Measurements from ENCODE around the gene ANAPC15.
"Not testable (repeated sequence)": the region's sequence is repeated elsewhere in the genome, so short reads cannot be mapped to it uniquely, and the experiment has no call there.

Gene ANAPC15

GRCh38 chr11:72112143-72112977, at the start of gene ANAPC15:
TSS of gene ANAPC15 (minus strand) at chr11:72112695. CDS start at chr11:72111276, 1,419 bp downstream.
- Histone ChIP-seq H3K4me3 (ENCODE audit: low read length in 2 of 2) (peak within 1 kb of the TSS; percentile 94 to 96), H3K9ac (ENCODE audit: low read depth in 1 of 2, low read length in 2 of 2) (peak within 1 kb of the TSS; percentile 91 to 95), H3K4me1 (ENCODE audit: control insufficient read depth in 2 of 2, insufficient read depth in 2 of 2, low read length in 2 of 2) (peaks cover 8 to 14% of the 10 kb centered on the region in 2 donors), H3K27ac (ENCODE audit: low read depth in 2 of 2, low read length in 2 of 2) (peak within 1 kb of the TSS; percentile 96 to 99), H3K36me3 (ENCODE audit: control insufficient read depth in 2 of 2, insufficient read depth in 2 of 2, low read length in 2 of 2) (peaks cover 0 to 9% of the 10 kb centered on the region in 2 donors), H3K9me3 (ENCODE audit: control insufficient read depth in 2 of 2, low read length in 2 of 2) (no peaks in the 10 kb centered on the region), H3K27me3 (ENCODE audit: control insufficient read depth in 2 of 2, insufficient read depth in 2 of 2, low read length in 2 of 2) (no peaks in the 10 kb centered on the region)

GRCh38 chr11:72160319-72160718, 47.8 kb upstream of the ANAPC15 start:
- no peaks in the 10 kb centered on the region for H3K9me3 ChIP-seq (ENCODE audit: control insufficient read depth in 2 of 2, low read length in 2 of 2)
- H3K4me3 ChIP-seq (ENCODE audit: low read length in 2 of 2) = no peak overlapping the region
- no peaks in the 10 kb centered on the region for H3K4me1 ChIP-seq (ENCODE audit: control insufficient read depth in 2 of 2, insufficient read depth in 2 of 2, low read length in 2 of 2)
- H3K9ac ChIP-seq (ENCODE audit: low read depth in 1 of 2, low read length in 2 of 2) = no peak overlapping the region
- H3K27me3 ChIP-seq (ENCODE audit: control insufficient read depth in 2 of 2, insufficient read depth in 2 of 2, low read length in 2 of 2) = no peaks in the 10 kb centered on the region
- no peak overlapping the region for H3K27ac ChIP-seq (ENCODE audit: low read depth in 2 of 2, low read length in 2 of 2)
- H3K36me3 ChIP-seq (ENCODE audit: control insufficient read depth in 2 of 2, insufficient read depth in 2 of 2, low read length in 2 of 2) = no peaks in the 10 kb centered on the region

GRCh38 chr11:72157131-72157530, 44.6 kb upstream of the ANAPC15 start:
- Histone ChIP-seq H3K4me1 (ENCODE audit: control insufficient read depth in 2 of 2, insufficient read depth in 2 of 2, low read length in 2 of 2) (no peaks in the 10 kb centered on the region), H3K36me3 (ENCODE audit: control insufficient read depth in 2 of 2, insufficient read depth in 2 of 2, low read length in 2 of 2) (no peaks in the 10 kb centered on the region), H3K27ac (ENCODE audit: low read depth in 2 of 2, low read length in 2 of 2) (no peak overlapping the region), H3K9ac (ENCODE audit: low read depth in 1 of 2, low read length in 2 of 2) (no peak overlapping the region), H3K27me3 (ENCODE audit: control insufficient read depth in 2 of 2, insufficient read depth in 2 of 2, low read length in 2 of 2) (no peaks in the 10 kb centered on the region), H3K9me3 (ENCODE audit: control insufficient read depth in 2 of 2, low read length in 2 of 2) (no peaks in the 10 kb centered on the region), H3K4me3 (ENCODE audit: low read length in 2 of 2) (no peak overlapping the region)

GRCh38 chr11:72155751-72156150, 43.3 kb upstream of the ANAPC15 start:
- Histone ChIP-seq H3K9me3 (ENCODE audit: control insufficient read depth in 2 of 2, low read length in 2 of 2) (no peaks in the 10 kb centered on the region), H3K4me3 (ENCODE audit: low read length in 2 of 2) (no peak overlapping the region), H3K4me1 (ENCODE audit: control insufficient read depth in 2 of 2, insufficient read depth in 2 of 2, low read length in 2 of 2) (no peaks in the 10 kb centered on the region), H3K27me3 (ENCODE audit: control insufficient read depth in 2 of 2, insufficient read depth in 2 of 2, low read length in 2 of 2) (no peaks in the 10 kb centered on the region), H3K27ac (ENCODE audit: low read depth in 2 of 2, low read length in 2 of 2) (no peak overlapping the region), H3K36me3 (ENCODE audit: control insufficient read depth in 2 of 2, insufficient read depth in 2 of 2, low read length in 2 of 2) (no peaks in the 10 kb centered on the region), H3K9ac (ENCODE audit: low read depth in 1 of 2, low read length in 2 of 2) (no peak overlapping the region)

GRCh38 chr11:72154816-72155215, 42.3 kb upstream of the ANAPC15 start:
- no peaks in the 10 kb centered on the region for H3K36me3 ChIP-seq (ENCODE audit: control insufficient read depth in 2 of 2, insufficient read depth in 2 of 2, low read length in 2 of 2)
- H3K4me3 ChIP-seq (ENCODE audit: low read length in 2 of 2) = no peak overlapping the region
- H3K9me3 ChIP-seq (ENCODE audit: control insufficient read depth in 2 of 2, low read length in 2 of 2) = no peaks in the 10 kb centered on the region

GRCh38 chr11:72153874-72154273, 41.4 kb upstream of the ANAPC15 start:
- not testable (repeated sequence) for H3K27me3 ChIP-seq (ENCODE audit: control insufficient read depth in 2 of 2, insufficient read depth in 2 of 2, low read length in 2 of 2); H3K9me3 ChIP-seq (ENCODE audit: control insufficient read depth in 2 of 2, low read length in 2 of 2); H3K9ac ChIP-seq (ENCODE audit: low read depth in 1 of 2, low read length in 2 of 2); H3K4me1 ChIP-seq (ENCODE audit: control insufficient read depth in 2 of 2, insufficient read depth in 2 of 2, low read length in 2 of 2); H3K4me3 ChIP-seq (ENCODE audit: low read length in 2 of 2); H3K36me3 ChIP-seq (ENCODE audit: control insufficient read depth in 2 of 2, insufficient read depth in 2 of 2, low read length in 2 of 2); H3K27ac ChIP-seq (ENCODE audit: low read depth in 2 of 2, low read length in 2 of 2)

More at GRCh38 chr11:72154816-72155215, 42.3 kb upstream of the ANAPC15 start:
- H3K4me1 ChIP-seq (ENCODE audit: control insufficient read depth in 2 of 2, insufficient read depth in 2 of 2, low read length in 2 of 2) = no peaks in the 10 kb centered on the region
- H3K27ac ChIP-seq (ENCODE audit: low read depth in 2 of 2, low read length in 2 of 2) = no peak overlapping the region
- no peak overlapping the region for H3K9ac ChIP-seq (ENCODE audit: low read depth in 1 of 2, low read length in 2 of 2)
- no peaks in the 10 kb centered on the region for H3K27me3 ChIP-seq (ENCODE audit: control insufficient read depth in 2 of 2, insufficient read depth in 2 of 2, low read length in 2 of 2)

- no peak overlapping the region for H3K4me3 ChIP-seq (ENCODE audit: low read length in 2 of 2)
- H3K27ac ChIP-seq (ENCODE audit: low read depth in 2 of 2, low read length in 2 of 2) = no peak overlapping the region
- no peaks in the 10 kb centered on the region for H3K36me3 ChIP-seq (ENCODE audit: control insufficient read depth in 2 of 2, insufficient read depth in 2 of 2, low read length in 2 of 2)
- no peaks in the 10 kb centered on the region for H3K27me3 ChIP-seq (ENCODE audit: control insufficient read depth in 2 of 2, insufficient read depth in 2 of 2, low read length in 2 of 2)
- H3K4me1 ChIP-seq (ENCODE audit: control insufficient read depth in 2 of 2, insufficient read depth in 2 of 2, low read length in 2 of 2) = no peaks in the 10 kb centered on the region
- H3K9me3 ChIP-seq (ENCODE audit: control insufficient read depth in 2 of 2, low read length in 2 of 2) = no peaks in the 10 kb centered on the region
- H3K9ac ChIP-seq (ENCODE audit: low read depth in 1 of 2, low read length in 2 of 2) = no peak overlapping the region
Measured at GRCh38 chr11:72150882-72151281, 38.4 kb upstream of the ANAPC15 start.

GRCh38 chr11:72146625-72147024, 34.1 kb upstream of the ANAPC15 start:
- Histone ChIP-seq H3K27me3 (ENCODE audit: control insufficient read depth in 2 of 2, insufficient read depth in 2 of 2, low read length in 2 of 2) (no peaks in the 10 kb centered on the region), H3K36me3 (ENCODE audit: control insufficient read depth in 2 of 2, insufficient read depth in 2 of 2, low read length in 2 of 2) (no peaks in the 10 kb centered on the region)

GRCh38 chr11:72144807-72145565, 32.5 kb upstream of the ANAPC15 start:
- Histone ChIP-seq H3K4me1 (ENCODE audit: control insufficient read depth in 2 of 2, insufficient read depth in 2 of 2, low read length in 2 of 2) (no peaks in the 10 kb centered on the region), H3K4me3 (ENCODE audit: low read length in 2 of 2) (no peak overlapping the region), H3K27me3 (ENCODE audit: control insufficient read depth in 2 of 2, insufficient read depth in 2 of 2, low read length in 2 of 2) (no peaks in the 10 kb centered on the region), H3K9ac (ENCODE audit: low read depth in 1 of 2, low read length in 2 of 2) (no peak overlapping the region), H3K36me3 (ENCODE audit: control insufficient read depth in 2 of 2, insufficient read depth in 2 of 2, low read length in 2 of 2) (no peaks in the 10 kb centered on the region), H3K27ac (ENCODE audit: low read depth in 2 of 2, low read length in 2 of 2) (no peak overlapping the region), H3K9me3 (ENCODE audit: control insufficient read depth in 2 of 2, low read length in 2 of 2) (no peaks in the 10 kb centered on the region)

More at GRCh38 chr11:72146625-72147024, 34.1 kb upstream of the ANAPC15 start:
- no peak overlapping the region for H3K27ac ChIP-seq (ENCODE audit: low read depth in 2 of 2, low read length in 2 of 2)
- H3K9me3 ChIP-seq (ENCODE audit: control insufficient read depth in 2 of 2, low read length in 2 of 2) = no peaks in the 10 kb centered on the region
- no peak overlapping the region for H3K9ac ChIP-seq (ENCODE audit: low read depth in 1 of 2, low read length in 2 of 2)
- no peaks in the 10 kb centered on the region for H3K4me1 ChIP-seq (ENCODE audit: control insufficient read depth in 2 of 2, insufficient read depth in 2 of 2, low read length in 2 of 2)
- H3K4me3 ChIP-seq (ENCODE audit: low read length in 2 of 2) = no peak overlapping the region

- not testable (repeated sequence) for H3K27ac ChIP-seq (ENCODE audit: low read depth in 2 of 2, low read length in 2 of 2); H3K36me3 ChIP-seq (ENCODE audit: control insufficient read depth in 2 of 2, insufficient read depth in 2 of 2, low read length in 2 of 2); H3K4me1 ChIP-seq (ENCODE audit: control insufficient read depth in 2 of 2, insufficient read depth in 2 of 2, low read length in 2 of 2); H3K9ac ChIP-seq (ENCODE audit: low read depth in 1 of 2, low read length in 2 of 2); H3K4me3 ChIP-seq (ENCODE audit: low read length in 2 of 2); H3K27me3 ChIP-seq (ENCODE audit: control insufficient read depth in 2 of 2, insufficient read depth in 2 of 2, low read length in 2 of 2); H3K9me3 ChIP-seq (ENCODE audit: control insufficient read depth in 2 of 2, low read length in 2 of 2)
Measured at GRCh38 chr11:72142543-72142942, 30.0 kb upstream of the ANAPC15 start.

All from mucosa of rectum (tissue), 2 donors.